Keratinocyte (primary cell): Measurements from ENCODE around the gene MBD1.

Experiments used
- EZH2 ChIP-seq: IDR thresholded peaks from one replicate; pipeline ENCODE4 v1.6.1; 2012; ENCODE audit warnings: inconsistent platforms, mild to moderate bottlenecking, low read length, moderate library complexity
- TF ChIP-seq, protein P1 (sequence below), 3 experiments: IDR thresholded peaks in 1 of 3; conservative IDR thresholded peaks in 1 of 3; optimal IDR thresholded peaks in 1 of 3; 2 replicates in 2 of 3; 3 replicates in 1 of 3; pipeline versions ENCODE3 to v1.5.1; 2011; ENCODE audit warnings: low read length in 3 of 3, mild to moderate bottlenecking in 3 of 3, moderate library complexity in 2 of 3, control low read depth in 1 of 3, inconsistent platforms in 1 of 3; ENCODE audit not compliant: insufficient read depth in 2 of 3; ENCODE audit errors: extremely low read depth in 1 of 3

DNA sequence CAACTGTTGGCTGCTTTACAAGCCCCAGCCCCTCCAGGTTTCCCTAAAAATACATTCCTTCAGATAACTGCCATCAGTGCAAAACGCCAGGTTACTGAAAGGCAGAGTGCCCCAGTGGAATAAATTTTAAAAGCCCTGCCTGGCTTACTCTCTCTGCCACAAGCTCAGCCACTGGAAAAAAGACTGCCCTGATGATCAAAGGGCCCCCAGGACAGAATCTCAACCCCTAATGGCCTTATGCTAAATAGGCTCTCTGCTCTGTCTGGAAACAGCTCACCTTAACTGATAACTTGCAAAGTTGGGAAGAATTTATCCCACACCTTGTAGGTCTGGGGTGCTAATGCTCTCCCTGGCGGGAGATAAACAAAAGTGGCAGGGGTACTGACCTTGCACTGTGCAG, 48.9 kb downstream of the MBD1 start:
- TF ChIP-seq EZH2 = no peak
- TF ChIP-seq, protein P1, sequence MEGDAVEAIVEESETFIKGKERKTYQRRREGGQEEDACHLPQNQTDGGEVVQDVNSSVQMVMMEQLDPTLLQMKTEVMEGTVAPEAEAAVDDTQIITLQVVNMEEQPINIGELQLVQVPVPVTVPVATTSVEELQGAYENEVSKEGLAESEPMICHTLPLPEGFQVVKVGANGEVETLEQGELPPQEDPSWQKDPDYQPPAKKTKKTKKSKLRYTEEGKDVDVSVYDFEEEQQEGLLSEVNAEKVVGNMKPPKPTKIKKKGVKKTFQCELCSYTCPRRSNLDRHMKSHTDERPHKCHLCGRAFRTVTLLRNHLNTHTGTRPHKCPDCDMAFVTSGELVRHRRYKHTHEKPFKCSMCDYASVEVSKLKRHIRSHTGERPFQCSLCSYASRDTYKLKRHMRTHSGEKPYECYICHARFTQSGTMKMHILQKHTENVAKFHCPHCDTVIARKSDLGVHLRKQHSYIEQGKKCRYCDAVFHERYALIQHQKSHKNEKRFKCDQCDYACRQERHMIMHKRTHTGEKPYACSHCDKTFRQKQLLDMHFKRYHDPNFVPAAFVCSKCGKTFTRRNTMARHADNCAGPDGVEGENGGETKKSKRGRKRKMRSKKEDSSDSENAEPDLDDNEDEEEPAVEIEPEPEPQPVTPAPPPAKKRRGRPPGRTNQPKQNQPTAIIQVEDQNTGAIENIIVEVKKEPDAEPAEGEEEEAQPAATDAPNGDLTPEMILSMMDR (optimal IDR thresholded peaks at IDR 0.05 in 1 of 3, IDR thresholded peaks at IDR 0.05 in 1 of 3, conservative IDR thresholded peaks at IDR 0.05 in 1 of 3; ENCODE audit: extremely low read depth in 1 of 3, insufficient read depth in 2 of 3, low read length in 3 of 3) = no peak
